ENCODE data around the gene ZNF831.

ZNF831 gene

DNA sequence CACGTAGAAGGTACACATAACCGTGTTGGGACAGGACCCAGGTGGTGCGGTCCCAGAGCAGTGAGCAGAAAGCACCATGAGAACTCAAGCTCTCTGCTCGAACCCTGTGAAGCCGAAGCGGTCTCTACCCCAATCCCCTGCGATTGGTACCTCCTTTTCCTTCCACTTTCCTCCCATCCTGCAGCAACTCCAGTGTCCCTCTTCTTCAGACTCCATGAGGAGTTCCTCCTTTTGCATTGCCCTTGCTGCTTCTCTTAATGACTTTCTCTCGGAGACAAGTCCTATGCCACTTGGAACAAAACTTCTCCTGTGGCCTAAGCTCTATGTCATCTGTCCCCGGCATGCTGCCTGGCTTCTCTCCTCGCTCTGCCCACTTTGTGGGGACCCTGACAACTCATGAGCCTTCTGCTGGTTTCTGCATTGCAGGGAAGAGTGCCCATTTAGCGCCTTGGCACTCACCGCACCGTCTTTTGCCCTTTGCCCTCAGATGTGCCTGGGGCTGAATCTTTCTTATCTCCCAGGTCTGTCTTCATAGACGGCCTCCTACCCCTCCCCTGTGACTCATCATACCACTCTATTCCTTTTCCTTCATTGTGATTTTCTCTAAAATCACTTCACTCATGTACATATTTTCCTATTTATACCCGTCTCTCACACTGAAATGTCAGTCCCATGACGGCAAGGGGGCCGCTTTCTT, 9.2 kb upstream of the ZNF831 start:
- TF ChIP-seq, protein P1, sequence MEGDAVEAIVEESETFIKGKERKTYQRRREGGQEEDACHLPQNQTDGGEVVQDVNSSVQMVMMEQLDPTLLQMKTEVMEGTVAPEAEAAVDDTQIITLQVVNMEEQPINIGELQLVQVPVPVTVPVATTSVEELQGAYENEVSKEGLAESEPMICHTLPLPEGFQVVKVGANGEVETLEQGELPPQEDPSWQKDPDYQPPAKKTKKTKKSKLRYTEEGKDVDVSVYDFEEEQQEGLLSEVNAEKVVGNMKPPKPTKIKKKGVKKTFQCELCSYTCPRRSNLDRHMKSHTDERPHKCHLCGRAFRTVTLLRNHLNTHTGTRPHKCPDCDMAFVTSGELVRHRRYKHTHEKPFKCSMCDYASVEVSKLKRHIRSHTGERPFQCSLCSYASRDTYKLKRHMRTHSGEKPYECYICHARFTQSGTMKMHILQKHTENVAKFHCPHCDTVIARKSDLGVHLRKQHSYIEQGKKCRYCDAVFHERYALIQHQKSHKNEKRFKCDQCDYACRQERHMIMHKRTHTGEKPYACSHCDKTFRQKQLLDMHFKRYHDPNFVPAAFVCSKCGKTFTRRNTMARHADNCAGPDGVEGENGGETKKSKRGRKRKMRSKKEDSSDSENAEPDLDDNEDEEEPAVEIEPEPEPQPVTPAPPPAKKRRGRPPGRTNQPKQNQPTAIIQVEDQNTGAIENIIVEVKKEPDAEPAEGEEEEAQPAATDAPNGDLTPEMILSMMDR (IDR thresholded peaks at IDR 0.05; ENCODE audit: low read depth, low read length) = no peak
- Histone ChIP-seq H3K27ac (no peak overlapping the region), H3K27me3 (ENCODE audit: insufficient read depth, low read depth, severe bottlenecking) (no peaks in the 10 kb centered on the region), H3K4me3 (ENCODE audit: low read depth, low read length) (no peak overlapping the region), H3K36me3 (no peaks in the 10 kb centered on the region), H3K9me3 (ENCODE audit: severe bottlenecking) (no peaks in the 10 kb centered on the region)
- no peak for DNase-seq

DNA sequence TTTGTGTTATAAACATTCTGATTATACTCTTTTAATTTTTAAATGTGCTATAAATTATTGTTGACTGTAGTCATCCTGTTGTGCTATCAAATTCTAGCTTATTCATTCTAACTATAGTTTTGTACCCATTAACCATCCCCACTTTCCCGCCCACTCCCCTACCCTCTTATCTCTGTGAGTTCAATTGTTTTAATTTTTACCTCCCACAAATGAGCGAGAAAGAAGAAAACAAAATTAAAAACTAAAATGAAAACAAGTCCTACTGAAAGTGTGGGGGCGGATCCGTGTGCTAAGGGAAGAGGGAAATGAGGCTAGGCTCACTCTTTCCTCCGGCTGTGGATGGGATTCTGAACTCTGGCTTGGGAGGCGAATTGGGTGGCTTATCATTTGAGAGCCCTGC, 6.6 kb upstream of the ZNF831 start:
- no peaks in the 10 kb centered on the region for H3K36me3 ChIP-seq
- H3K27me3 ChIP-seq (ENCODE audit: insufficient read depth, low read depth, severe bottlenecking) = no peaks in the 10 kb centered on the region
- TF ChIP-seq, protein P1 (IDR thresholded peaks at IDR 0.05; ENCODE audit: low read depth, low read length) = no peak
- H3K4me3 ChIP-seq (ENCODE audit: low read depth, low read length) = no peak overlapping the region
- H3K9me3 ChIP-seq (ENCODE audit: severe bottlenecking) = no peaks in the 10 kb centered on the region
- H3K27ac ChIP-seq = no peak overlapping the region
- DNase-seq = no peak

DNA sequence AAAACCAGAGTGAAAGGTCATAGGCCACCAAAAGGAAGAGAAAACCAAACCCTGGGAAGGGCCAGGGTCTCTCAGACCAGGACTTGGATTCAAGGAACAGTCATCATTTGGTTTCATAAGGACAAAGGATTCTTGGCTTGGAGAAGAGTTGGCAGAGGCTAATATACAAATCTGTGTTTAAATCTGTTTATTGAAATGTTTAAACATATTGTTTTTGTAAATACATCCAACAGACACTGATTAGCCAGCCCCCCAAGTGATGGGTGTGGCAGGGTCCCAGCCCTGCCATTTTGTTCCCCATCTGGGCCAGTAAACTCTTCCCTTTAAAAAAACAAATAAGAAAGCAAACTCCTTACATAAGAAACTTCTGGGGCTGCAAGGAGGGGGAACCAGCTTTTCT, 6.1 kb upstream of the ZNF831 start:
- Histone ChIP-seq H3K27ac (no peak overlapping the region), H3K9me3 (ENCODE audit: severe bottlenecking) (no peaks in the 10 kb centered on the region), H3K4me3 (ENCODE audit: low read depth, low read length) (no peak overlapping the region), H3K27me3 (ENCODE audit: insufficient read depth, low read depth, severe bottlenecking) (no peaks in the 10 kb centered on the region), H3K36me3 (no peaks in the 10 kb centered on the region)
- DNase-seq = no peak
- TF ChIP-seq, protein P1 (IDR thresholded peaks at IDR 0.05; ENCODE audit: low read depth, low read length) = no peak

DNA sequence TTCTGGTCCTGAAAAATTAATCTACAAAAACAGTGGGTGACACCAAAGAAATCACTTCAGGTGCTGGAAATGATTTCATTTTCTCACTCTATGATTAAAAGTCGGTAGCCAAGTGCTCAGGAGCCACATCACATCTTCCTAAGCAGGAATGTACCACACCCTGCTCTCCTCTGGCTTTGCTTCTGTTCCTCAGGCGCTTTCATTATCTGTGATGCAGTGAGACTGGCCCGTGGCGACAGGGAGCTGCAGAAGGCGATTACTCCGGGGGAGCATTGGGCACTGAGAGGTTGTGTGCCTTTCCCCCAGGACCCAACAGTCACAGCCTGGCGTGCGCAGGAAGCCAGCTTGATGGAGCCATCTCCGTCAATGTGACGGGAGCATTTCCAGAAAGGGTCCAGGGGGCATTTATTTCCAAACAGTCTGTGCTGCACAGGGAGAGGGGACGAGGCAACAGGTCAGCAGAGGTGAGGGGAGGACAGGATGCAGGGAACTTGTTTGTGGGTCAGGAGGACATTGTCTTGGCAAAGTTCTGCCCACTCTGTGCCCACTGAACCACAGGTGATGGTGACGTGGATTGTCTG, 5.6 kb upstream of the ZNF831 start:
- Histone ChIP-seq H3K4me3 (ENCODE audit: low read depth, low read length) (no peak overlapping the region), H3K9me3 (ENCODE audit: severe bottlenecking) (no peaks in the 10 kb centered on the region), H3K27me3 (ENCODE audit: insufficient read depth, low read depth, severe bottlenecking) (no peaks in the 10 kb centered on the region), H3K27ac (no peak overlapping the region), H3K36me3 (no peaks in the 10 kb centered on the region)
- DNase-seq = no peak
- TF ChIP-seq, protein P1 (IDR thresholded peaks at IDR 0.05; ENCODE audit: low read depth, low read length) = no peak

DNA sequence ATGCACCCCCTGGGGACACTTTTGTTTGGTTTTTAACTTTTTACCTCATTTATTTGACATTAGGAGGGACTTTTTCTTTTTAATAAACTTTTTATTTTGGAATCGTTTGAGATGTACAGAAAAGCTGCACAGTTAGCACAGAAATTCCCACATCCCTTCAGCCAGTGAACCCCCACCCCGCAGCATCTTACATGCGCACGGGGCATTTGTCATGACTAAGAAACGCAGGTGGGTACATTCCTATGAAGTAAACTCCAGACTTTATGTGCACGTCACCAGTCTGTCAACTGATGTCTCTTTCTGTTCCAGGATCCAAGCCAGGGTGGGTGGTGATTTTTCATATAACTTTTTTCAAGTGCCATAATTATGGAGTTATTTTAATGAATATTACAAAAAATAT, 4.9 kb upstream of the ZNF831 start:
- Histone ChIP-seq H3K27ac (no peak overlapping the region), H3K36me3 (no peaks in the 10 kb centered on the region), H3K4me3 (ENCODE audit: low read depth, low read length) (no peak overlapping the region), H3K27me3 (ENCODE audit: insufficient read depth, low read depth, severe bottlenecking) (no peaks in the 10 kb centered on the region), H3K9me3 (ENCODE audit: severe bottlenecking) (no peaks in the 10 kb centered on the region)
- TF ChIP-seq, protein P1 (IDR thresholded peaks at IDR 0.05; ENCODE audit: low read depth, low read length) = no peak
- DNase-seq = no peak

DNA sequence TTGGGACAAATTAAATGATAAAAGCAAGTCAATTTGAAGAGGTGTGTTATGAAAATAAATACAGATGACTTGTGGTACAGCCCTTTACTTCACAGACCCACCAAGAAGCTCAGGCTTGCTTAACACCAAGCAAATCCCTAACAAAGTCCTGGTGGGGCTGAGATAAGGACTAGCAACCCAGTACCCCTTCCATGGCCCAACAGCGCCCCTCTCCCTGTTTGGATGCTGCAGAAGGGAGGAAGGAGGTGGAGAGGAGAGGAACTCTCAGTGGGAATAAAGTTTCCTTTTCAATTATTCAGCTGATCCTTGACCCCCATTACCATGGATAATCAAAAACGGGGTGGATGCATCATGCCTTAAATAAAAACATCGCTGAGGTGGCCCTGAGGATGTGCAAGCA, 4.5 kb upstream of the ZNF831 start:
- Histone ChIP-seq H3K9me3 (ENCODE audit: severe bottlenecking) (no peaks in the 10 kb centered on the region), H3K36me3 (no peaks in the 10 kb centered on the region), H3K27me3 (ENCODE audit: insufficient read depth, low read depth, severe bottlenecking) (no peaks in the 10 kb centered on the region), H3K27ac (no peak overlapping the region), H3K4me3 (ENCODE audit: low read depth, low read length) (no peak overlapping the region)
- DNase-seq = peak; percentile 62
- TF ChIP-seq, protein P1 (IDR thresholded peaks at IDR 0.05; ENCODE audit: low read depth, low read length) = peak; percentile 37

Measured in WERI-Rb-1 (cell line).